ENCODE measurements around the gene TBC1D5.

TBC1D5 gene

DNA sequence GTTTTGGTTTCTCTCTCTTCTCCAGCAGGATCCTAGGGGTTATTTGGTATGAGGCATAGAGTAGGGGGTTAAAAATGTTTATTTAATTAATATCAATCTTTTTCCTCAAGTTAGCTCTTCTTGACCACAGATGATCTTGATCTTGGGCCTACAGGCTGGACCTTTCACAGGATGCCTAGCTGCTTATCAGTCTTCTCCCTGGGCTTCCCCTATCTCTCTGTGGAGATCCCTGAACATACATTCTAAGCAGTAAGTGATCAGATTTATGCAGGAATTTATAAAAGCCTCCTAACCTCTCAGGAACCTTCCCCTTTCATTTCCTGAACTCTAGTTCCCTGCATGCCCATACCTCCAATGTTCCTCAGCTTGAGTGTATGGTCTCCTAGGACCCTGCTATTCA is 428.3 kb downstream of the TBC1D5 start:
- H2AFZ ChIP-seq (ENCODE audit: low read depth, low read length) = no peak overlapping the region
- H2BK5ac ChIP-seq (ENCODE audit: low read depth, low read length, poor library complexity, severe bottlenecking) = no peak overlapping the region
- H3K14ac ChIP-seq (ENCODE audit: low read length in 2 of 2) = no peak overlapping the region
- H3K4ac ChIP-seq (ENCODE audit: low read depth in 1 of 2, low read length in 2 of 2) = no peak overlapping the region
- H3K27me3 ChIP-seq (ENCODE audit: control insufficient read depth in 1 of 2, insufficient read depth in 1 of 2, low read length in 2 of 2) = no peaks in the 10 kb centered on the region
- no peak overlapping the region for H2BK120ac ChIP-seq (ENCODE audit: low read depth, low read length)
- H3K4me3 ChIP-seq (ENCODE audit: insufficient read depth in 1 of 2, low read depth in 1 of 2, low read length in 2 of 2) = no peak overlapping the region
- no peak overlapping the region for H3K4me2 ChIP-seq (ENCODE audit: low read length, poor library complexity, severe bottlenecking)
- H3K79me1 ChIP-seq (replicated peaks; ENCODE audit: low read length, poor library complexity, severe bottlenecking) = peaks cover 2% of the 10 kb centered on the region
- no peak overlapping the region for H4K8ac ChIP-seq (ENCODE audit: low read length)
- no peaks in the 10 kb centered on the region for H3K4me1 ChIP-seq (ENCODE audit: control insufficient read depth, insufficient read depth, low read depth, low read length)
- no peak overlapping the region for H4K91ac ChIP-seq (ENCODE audit: low read length)
- H2AK5ac ChIP-seq (ENCODE audit: low read length, severe bottlenecking) = no peak overlapping the region
- H3K36me3 ChIP-seq (ENCODE audit: control insufficient read depth in 1 of 2, insufficient read depth in 2 of 2, low read depth in 1 of 2, low read length in 2 of 2) = no peaks in the 10 kb centered on the region
- H3K23ac ChIP-seq (ENCODE audit: low read length in 2 of 2) = no peak overlapping the region
- no peaks in the 10 kb centered on the region for H3K9me3 ChIP-seq (ENCODE audit: control insufficient read depth, low read length)
- no peak overlapping the region for H2BK15ac ChIP-seq (ENCODE audit: low read depth, poor library complexity, severe bottlenecking)
- H3K18ac ChIP-seq (ENCODE audit: low read depth in 1 of 2, low read length in 2 of 2) = no peak overlapping the region
- DNase-seq = no peak
- H2BK12ac ChIP-seq (ENCODE audit: low read length in 2 of 2) = no peak overlapping the region
- H3K27ac ChIP-seq (ENCODE audit: low read length, poor library complexity, severe bottlenecking) = no peak overlapping the region
- H3K9ac ChIP-seq (ENCODE audit: low read length) = no peak overlapping the region

DNA sequence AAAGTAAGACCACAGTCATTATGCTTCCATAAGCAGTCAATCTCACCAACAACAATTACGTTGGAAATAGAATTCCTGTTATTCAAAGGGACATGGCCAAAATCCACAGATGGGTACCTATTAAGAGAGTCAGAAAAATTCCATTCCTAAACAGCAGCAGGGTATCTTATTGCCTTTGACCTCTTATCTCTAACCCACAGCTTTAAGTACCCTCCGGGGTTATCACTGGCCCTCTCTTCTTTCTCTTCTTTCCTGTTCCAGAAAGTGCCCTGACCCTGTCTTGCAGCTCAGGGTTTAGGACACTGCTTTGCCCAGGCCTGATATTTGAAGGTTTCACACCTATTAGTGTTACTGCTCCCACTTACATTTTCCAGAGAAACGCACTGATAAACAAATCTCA is 428.7 kb downstream of the TBC1D5 start:
- H3K9ac ChIP-seq (ENCODE audit: low read length) = no peak overlapping the region
- 37% methylated on average over 2 of the region's 3 CpGs for WGBS
- H2BK5ac ChIP-seq (ENCODE audit: low read depth, low read length, poor library complexity, severe bottlenecking) = no peak overlapping the region
- no peaks in the 10 kb centered on the region for H3K27me3 ChIP-seq (ENCODE audit: control insufficient read depth in 1 of 2, insufficient read depth in 1 of 2, low read length in 2 of 2)
- no peak overlapping the region for H3K27ac ChIP-seq (ENCODE audit: low read length, poor library complexity, severe bottlenecking)
- H2BK120ac ChIP-seq (ENCODE audit: low read depth, low read length) = no peak overlapping the region
- no peak overlapping the region for H3K4me3 ChIP-seq (ENCODE audit: insufficient read depth in 1 of 2, low read depth in 1 of 2, low read length in 2 of 2)
- H3K79me1 ChIP-seq (replicated peaks; ENCODE audit: low read length, poor library complexity, severe bottlenecking) = peaks cover 2% of the 10 kb centered on the region
- no peak overlapping the region for H2AFZ ChIP-seq (ENCODE audit: low read depth, low read length)
- H3K23ac ChIP-seq (ENCODE audit: low read length in 2 of 2) = no peak overlapping the region
- H3K14ac ChIP-seq (ENCODE audit: low read length in 2 of 2) = no peak overlapping the region
- H2BK15ac ChIP-seq (ENCODE audit: low read depth, poor library complexity, severe bottlenecking) = no peak overlapping the region
- no peak overlapping the region for H3K4ac ChIP-seq (ENCODE audit: low read depth in 1 of 2, low read length in 2 of 2)
- H3K9me3 ChIP-seq (ENCODE audit: control insufficient read depth, low read length) = no peaks in the 10 kb centered on the region
- no peak overlapping the region for H3K18ac ChIP-seq (ENCODE audit: low read depth in 1 of 2, low read length in 2 of 2)
- no peak overlapping the region for H2BK12ac ChIP-seq (ENCODE audit: low read length in 2 of 2)
- no peaks in the 10 kb centered on the region for H3K4me1 ChIP-seq (ENCODE audit: control insufficient read depth, insufficient read depth, low read depth, low read length)
- H4K91ac ChIP-seq (ENCODE audit: low read length) = no peak overlapping the region
- no peak overlapping the region for H3K4me2 ChIP-seq (ENCODE audit: low read length, poor library complexity, severe bottlenecking)
- no peak for DNase-seq
- H3K36me3 ChIP-seq (ENCODE audit: control insufficient read depth in 1 of 2, insufficient read depth in 2 of 2, low read depth in 1 of 2, low read length in 2 of 2) = no peaks in the 10 kb centered on the region
- no peak overlapping the region for H2AK5ac ChIP-seq (ENCODE audit: low read length, severe bottlenecking)
- H4K8ac ChIP-seq (ENCODE audit: low read length) = no peak overlapping the region

DNA sequence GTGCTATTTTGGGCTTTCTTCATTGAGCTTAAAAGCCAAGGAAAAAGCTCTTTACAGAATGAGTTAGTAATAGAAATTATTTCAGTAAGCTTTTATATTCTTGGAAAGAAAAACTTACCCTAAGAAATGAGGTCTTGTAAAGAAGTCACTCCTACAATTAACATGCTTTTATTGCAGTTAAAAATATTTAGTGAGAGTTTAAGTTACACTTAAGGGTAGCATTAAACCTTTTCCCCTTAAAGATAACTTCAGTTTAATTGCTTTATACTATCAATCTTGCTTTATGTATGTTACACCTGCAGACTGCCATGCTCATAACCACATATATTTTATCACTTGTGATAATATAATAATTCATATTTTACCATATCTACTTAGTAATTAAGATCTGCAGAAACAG is 431.4 kb downstream of the TBC1D5 start:
- no peak overlapping the region for H2BK5ac ChIP-seq (ENCODE audit: low read depth, low read length, poor library complexity, severe bottlenecking)
- no peak overlapping the region for H3K9ac ChIP-seq (ENCODE audit: low read length)
- H3K4ac ChIP-seq (ENCODE audit: low read depth in 1 of 2, low read length in 2 of 2) = no peak overlapping the region
- H3K79me1 ChIP-seq (replicated peaks; ENCODE audit: low read length, poor library complexity, severe bottlenecking) = peaks cover 2% of the 10 kb centered on the region
- H3K27ac ChIP-seq (ENCODE audit: low read length, poor library complexity, severe bottlenecking) = no peak overlapping the region
- H2BK15ac ChIP-seq (ENCODE audit: low read depth, poor library complexity, severe bottlenecking) = no peak overlapping the region
- no peak overlapping the region for H3K23ac ChIP-seq (ENCODE audit: low read length in 2 of 2)
- no peak overlapping the region for H3K14ac ChIP-seq (ENCODE audit: low read length in 2 of 2)
- H2AFZ ChIP-seq (ENCODE audit: low read depth, low read length) = no peak overlapping the region
- no peak overlapping the region for H3K4me3 ChIP-seq (ENCODE audit: insufficient read depth in 1 of 2, low read depth in 1 of 2, low read length in 2 of 2)
- H3K18ac ChIP-seq (ENCODE audit: low read depth in 1 of 2, low read length in 2 of 2) = no peak overlapping the region
- H3K27me3 ChIP-seq (ENCODE audit: control insufficient read depth in 1 of 2, insufficient read depth in 1 of 2, low read length in 2 of 2) = no peaks in the 10 kb centered on the region
- no peak overlapping the region for H4K8ac ChIP-seq (ENCODE audit: low read length)
- DNase-seq = no peak
- no peak overlapping the region for H4K91ac ChIP-seq (ENCODE audit: low read length)
- no peak overlapping the region for H2BK12ac ChIP-seq (ENCODE audit: low read length in 2 of 2)
- H3K9me3 ChIP-seq (ENCODE audit: control insufficient read depth, low read length) = no peaks in the 10 kb centered on the region
- H3K4me1 ChIP-seq (ENCODE audit: control insufficient read depth, insufficient read depth, low read depth, low read length) = no peaks in the 10 kb centered on the region
- H3K36me3 ChIP-seq (ENCODE audit: control insufficient read depth in 1 of 2, insufficient read depth in 2 of 2, low read depth in 1 of 2, low read length in 2 of 2) = peaks cover 0 to under 1% of the 10 kb centered on the region in 2 experiments
- no peak overlapping the region for H2BK120ac ChIP-seq (ENCODE audit: low read depth, low read length)
- H3K4me2 ChIP-seq (ENCODE audit: low read length, poor library complexity, severe bottlenecking) = no peak overlapping the region
- H2AK5ac ChIP-seq (ENCODE audit: low read length, severe bottlenecking) = no peak overlapping the region

DNA sequence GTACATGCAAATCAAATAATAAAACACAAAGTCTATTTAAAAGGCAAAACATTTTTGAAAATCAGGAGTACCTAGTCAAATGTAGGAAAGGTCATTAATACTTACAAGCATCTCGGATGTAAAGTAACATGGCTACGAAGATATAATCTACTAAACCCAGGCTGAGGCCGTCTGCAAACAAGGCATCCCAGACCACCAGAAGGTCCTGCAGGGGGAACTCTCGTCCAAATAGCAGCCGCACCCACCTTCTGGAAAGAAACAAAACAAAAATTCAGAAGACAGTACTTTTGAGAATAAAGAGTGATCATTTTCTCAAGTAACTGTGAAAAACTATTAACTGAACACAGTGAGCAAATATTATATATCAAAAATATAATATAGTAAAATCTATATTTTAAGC is 434.5 kb downstream of the TBC1D5 start:
- H3K4me1 ChIP-seq (ENCODE audit: control insufficient read depth, insufficient read depth, low read depth, low read length) = no peaks in the 10 kb centered on the region
- H2AFZ ChIP-seq (ENCODE audit: low read depth, low read length) = no peak overlapping the region
- WGBS = 80% methylated on average over 3 of the region's 5 CpGs
- no peak overlapping the region for H2BK12ac ChIP-seq (ENCODE audit: low read length in 2 of 2)
- H4K91ac ChIP-seq (ENCODE audit: low read length) = no peak overlapping the region
- no peak overlapping the region for H3K9ac ChIP-seq (ENCODE audit: low read length)
- no peaks in the 10 kb centered on the region for H3K27me3 ChIP-seq (ENCODE audit: control insufficient read depth in 1 of 2, insufficient read depth in 1 of 2, low read length in 2 of 2)
- H3K27ac ChIP-seq (ENCODE audit: low read length, poor library complexity, severe bottlenecking) = no peak overlapping the region
- no peak for DNase-seq
- no peak overlapping the region for H2BK5ac ChIP-seq (ENCODE audit: low read depth, low read length, poor library complexity, severe bottlenecking)
- no peak overlapping the region for H3K4ac ChIP-seq (ENCODE audit: low read depth in 1 of 2, low read length in 2 of 2)
- no peak overlapping the region for H3K18ac ChIP-seq (ENCODE audit: low read depth in 1 of 2, low read length in 2 of 2)
- no peak overlapping the region for H4K8ac ChIP-seq (ENCODE audit: low read length)
- peaks cover 0 to 4% of the 10 kb centered on the region in 2 experiments for H3K36me3 ChIP-seq (ENCODE audit: control insufficient read depth in 1 of 2, insufficient read depth in 2 of 2, low read depth in 1 of 2, low read length in 2 of 2)
- H3K4me2 ChIP-seq (ENCODE audit: low read length, poor library complexity, severe bottlenecking) = no peak overlapping the region
- no peaks in the 10 kb centered on the region for H3K9me3 ChIP-seq (ENCODE audit: control insufficient read depth, low read length)
- H2BK120ac ChIP-seq (ENCODE audit: low read depth, low read length) = no peak overlapping the region
- H3K23ac ChIP-seq (ENCODE audit: low read length in 2 of 2) = no peak overlapping the region
- no peak overlapping the region for H2AK5ac ChIP-seq (ENCODE audit: low read length, severe bottlenecking)
- H3K79me1 ChIP-seq (replicated peaks; ENCODE audit: low read length, poor library complexity, severe bottlenecking) = no peaks in the 10 kb centered on the region
- H3K14ac ChIP-seq (ENCODE audit: low read length in 2 of 2) = no peak overlapping the region
- no peak overlapping the region for H2BK15ac ChIP-seq (ENCODE audit: low read depth, poor library complexity, severe bottlenecking)
- no peak overlapping the region for H3K4me3 ChIP-seq (ENCODE audit: insufficient read depth in 1 of 2, low read depth in 1 of 2, low read length in 2 of 2)

All from mesenchymal stem cell (in vitro differentiated cells and primary cell).